ENCODE data around the gene ITGA8. TPM values are rescaled to one million over a fixed set of nuclear protein-coding genes. Genes with fewer than 3 reads are reported as not detected.
A peak's percentile ranks its signal among the peaks of the same experiment; 100 is the strongest.

Gene ITGA8
- total and polyA plus RNA-seq, 9 of the 15 experiments (the other 6 are each of a cell fraction or from before 2014, with no cell fraction given), result 0.01 to 0.07 (median 0.04) TPM; not detected in 5

DNA sequence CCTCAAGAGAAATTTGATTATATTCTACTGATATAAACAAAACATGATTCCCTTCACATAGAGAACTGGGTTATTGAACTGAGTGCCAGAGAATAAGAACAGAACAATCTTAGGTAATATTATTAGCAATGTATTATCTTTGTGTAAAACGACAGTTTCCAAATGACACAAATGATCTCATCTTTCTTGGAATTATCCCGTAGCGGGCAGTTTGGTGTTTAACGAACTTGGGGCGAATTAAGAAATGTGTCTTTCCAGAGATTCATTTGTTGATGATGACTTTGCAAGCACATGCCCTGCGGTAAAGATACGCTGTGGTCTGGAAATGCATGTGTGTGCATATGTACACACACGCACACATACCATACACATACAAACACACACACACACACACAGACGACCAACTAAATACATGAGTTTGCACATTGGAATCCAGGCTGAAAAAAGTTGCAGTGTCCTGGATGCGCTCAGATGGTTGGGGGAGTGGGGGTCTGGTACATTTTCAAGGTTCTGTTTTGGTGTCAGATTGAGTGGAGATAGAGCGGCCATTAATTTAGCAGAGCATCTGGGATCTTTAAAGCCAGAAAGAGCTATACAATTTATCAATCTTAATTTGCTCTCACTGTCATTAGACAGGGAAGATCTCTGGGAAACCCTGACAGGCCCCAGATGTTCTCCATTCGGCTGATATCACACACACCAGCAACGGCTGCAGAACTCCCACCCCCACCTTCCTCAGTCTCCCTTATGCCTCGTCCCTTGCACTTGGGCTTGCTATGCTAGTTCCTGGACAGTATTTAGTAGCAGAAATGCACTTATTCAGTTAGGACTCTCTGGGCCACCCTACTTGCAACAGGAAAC is 236.3 kb downstream of the ITGA8 start (continued):
- TF ChIP-seq, protein P1, sequence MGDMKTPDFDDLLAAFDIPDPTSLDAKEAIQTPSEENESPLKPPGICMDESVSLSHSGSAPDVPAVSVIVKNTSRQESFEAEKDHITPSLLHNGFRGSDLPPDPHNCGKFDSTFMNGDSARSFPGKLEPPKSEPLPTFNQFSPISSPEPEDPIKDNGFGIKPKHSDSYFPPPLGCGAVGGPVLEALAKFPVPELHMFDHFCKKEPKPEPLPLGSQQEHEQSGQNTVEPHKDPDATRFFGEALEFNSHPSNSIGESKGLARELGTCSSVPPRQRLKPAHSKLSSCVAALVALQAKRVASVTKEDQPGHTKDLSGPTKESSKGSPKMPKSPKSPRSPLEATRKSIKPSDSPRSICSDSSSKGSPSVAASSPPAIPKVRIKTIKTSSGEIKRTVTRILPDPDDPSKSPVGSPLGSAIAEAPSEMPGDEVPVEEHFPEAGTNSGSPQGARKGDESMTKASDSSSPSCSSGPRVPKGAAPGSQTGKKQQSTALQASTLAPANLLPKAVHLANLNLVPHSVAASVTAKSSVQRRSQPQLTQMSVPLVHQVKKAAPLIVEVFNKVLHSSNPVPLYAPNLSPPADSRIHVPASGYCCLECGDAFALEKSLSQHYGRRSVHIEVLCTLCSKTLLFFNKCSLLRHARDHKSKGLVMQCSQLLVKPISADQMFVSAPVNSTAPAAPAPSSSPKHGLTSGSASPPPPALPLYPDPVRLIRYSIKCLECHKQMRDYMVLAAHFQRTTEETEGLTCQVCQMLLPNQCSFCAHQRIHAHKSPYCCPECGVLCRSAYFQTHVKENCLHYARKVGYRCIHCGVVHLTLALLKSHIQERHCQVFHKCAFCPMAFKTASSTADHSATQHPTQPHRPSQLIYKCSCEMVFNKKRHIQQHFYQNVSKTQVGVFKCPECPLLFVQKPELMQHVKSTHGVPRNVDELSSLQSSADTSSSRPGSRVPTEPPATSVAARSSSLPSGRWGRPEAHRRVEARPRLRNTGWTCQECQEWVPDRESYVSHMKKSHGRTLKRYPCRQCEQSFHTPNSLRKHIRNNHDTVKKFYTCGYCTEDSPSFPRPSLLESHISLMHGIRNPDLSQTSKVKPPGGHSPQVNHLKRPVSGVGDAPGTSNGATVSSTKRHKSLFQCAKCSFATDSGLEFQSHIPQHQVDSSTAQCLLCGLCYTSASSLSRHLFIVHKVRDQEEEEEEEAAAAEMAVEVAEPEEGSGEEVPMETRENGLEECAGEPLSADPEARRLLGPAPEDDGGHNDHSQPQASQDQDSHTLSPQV (IDR thresholded peaks at IDR 0.05), result 0 out of 2 replicates have a peak, but pooled peaks have one; percentile 10
- TF ChIP-seq ZNF124 (CRISPR knock-in tag; IDR thresholded peaks at IDR 0.05) (no peak), MEIS2 (IDR thresholded peaks at IDR 0.05; ENCODE audit: partially characterized antibody) (peak; percentile 44), FOXJ2 (tag; IDR thresholded peaks at IDR 0.05) (no peak), ZFP1 (CRISPR knock-in tag; IDR thresholded peaks at IDR 0.05) (no peak), NR2C1 (IDR thresholded peaks at IDR 0.05) (no peak), NR2C1 (tag; IDR thresholded peaks at IDR 0.05) (no peak), ZNF584 (CRISPR knock-in tag; IDR thresholded peaks at IDR 0.05; ENCODE audit: low read depth) (no peak), DDX20 (tag; IDR thresholded peaks at IDR 0.05; ENCODE audit: low read depth) (no peak), BRD9 (IDR thresholded peaks at IDR 0.05; ENCODE audit: low read depth, partially characterized antibody) (no peak), NFE2 (IDR thresholded peaks at IDR 0.05; ENCODE audit: low read depth) (peak; percentile 30), PYGO2 (tag; IDR thresholded peaks at IDR 0.05) (no peak), TAF9B (IDR thresholded peaks at IDR 0.05; ENCODE audit: partially characterized antibody) (no peak), NR4A1 (CRISPR knock-in tag; IDR thresholded peaks at IDR 0.05) (no peak), NR4A1 (tag; IDR thresholded peaks at IDR 0.05) (0 out of 2 replicates have a peak, but pooled peaks have one; percentile 24), ZNF23 (CRISPR knock-in tag; IDR thresholded peaks at IDR 0.05) (no peak), MAFG (tag; conservative IDR thresholded peaks at IDR 0.05) (peak; percentile 48; the same call in 1 of the 2 replicates)
- TF ChIP-seq, protein P2, sequence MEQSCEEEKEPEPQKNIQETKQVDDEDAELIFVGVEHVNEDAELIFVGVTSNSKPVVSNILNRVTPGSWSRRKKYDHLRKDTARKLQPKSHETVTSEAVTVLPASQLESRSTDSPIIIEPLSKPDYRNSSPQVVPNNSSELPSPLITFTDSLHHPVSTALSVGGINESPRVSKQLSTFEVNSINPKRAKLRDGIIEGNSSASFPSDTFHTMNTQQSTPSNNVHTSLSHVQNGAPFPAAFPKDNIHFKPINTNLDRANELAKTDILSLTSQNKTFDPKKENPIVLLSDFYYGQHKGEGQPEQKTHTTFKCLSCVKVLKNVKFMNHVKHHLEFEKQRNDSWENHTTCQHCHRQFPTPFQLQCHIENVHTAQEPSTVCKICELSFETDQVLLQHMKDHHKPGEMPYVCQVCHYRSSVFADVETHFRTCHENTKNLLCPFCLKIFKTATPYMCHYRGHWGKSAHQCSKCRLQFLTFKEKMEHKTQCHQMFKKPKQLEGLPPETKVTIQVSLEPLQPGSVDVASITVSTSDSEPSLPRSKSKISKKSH (CRISPR knock-in tag; IDR thresholded peaks at IDR 0.05), result no peak
- TF ChIP-seq, protein P3, sequence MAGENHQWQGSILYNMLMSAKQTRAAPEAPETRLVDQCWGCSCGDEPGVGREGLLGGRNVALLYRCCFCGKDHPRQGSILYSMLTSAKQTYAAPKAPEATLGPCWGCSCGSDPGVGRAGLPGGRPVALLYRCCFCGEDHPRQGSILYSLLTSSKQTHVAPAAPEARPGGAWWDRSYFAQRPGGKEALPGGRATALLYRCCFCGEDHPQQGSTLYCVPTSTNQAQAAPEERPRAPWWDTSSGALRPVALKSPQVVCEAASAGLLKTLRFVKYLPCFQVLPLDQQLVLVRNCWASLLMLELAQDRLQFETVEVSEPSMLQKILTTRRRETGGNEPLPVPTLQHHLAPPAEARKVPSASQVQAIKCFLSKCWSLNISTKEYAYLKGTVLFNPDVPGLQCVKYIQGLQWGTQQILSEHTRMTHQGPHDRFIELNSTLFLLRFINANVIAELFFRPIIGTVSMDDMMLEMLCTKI (IDR thresholded peaks at IDR 0.05; ENCODE audit: partially characterized antibody), result no peak
